Astrocyte (in vitro differentiated cells and primary cell): ENCODE results near the gene KDM4B. TPM values are rescaled to one million over a fixed set of nuclear protein-coding genes. Genes with fewer than 3 reads are reported as not detected.

Experiments used
- DNase-seq: peaks from one replicate; pipeline ENCODE4 v3.0.0-alpha.2; 2010; ENCODE audit warnings: low read depth
- FAIRE-seq: peaks from 2 replicates; lab custom pipeline; 2011; peaks lifted over from hg19 to GRCh38; lab: Jason Lieb, UNC
- H2AFZ ChIP-seq: 2 replicates; pipeline ENCODE4 v1.6.0; 2012; ENCODE audit warnings: low read depth, low read length, inconsistent platforms
- H3K27ac ChIP-seq: 2 replicates; pipeline ENCODE4 v1.5.1; 2011; ENCODE audit warnings: low read depth, low read length, inconsistent platforms
- H3K27me3 ChIP-seq: 2 replicates; pipeline ENCODE4 v1.6.0; 2011; ENCODE audit warnings: low read length, inconsistent platforms; ENCODE audit not compliant: insufficient read depth
- H3K36me3 ChIP-seq: 2 replicates; pipeline ENCODE4 v1.5.1; 2011; ENCODE audit warnings: low read length, inconsistent platforms; ENCODE audit not compliant: insufficient read depth
- H3K4me1 ChIP-seq: 2 replicates; pipeline ENCODE4 v1.5.1; 2011; ENCODE audit warnings: low read length, inconsistent platforms; ENCODE audit not compliant: insufficient read depth
- H3K4me2 ChIP-seq: 2 replicates; pipeline ENCODE4 v1.6.0; 2012; ENCODE audit warnings: low read length, inconsistent platforms
- H3K4me3 ChIP-seq: 2 replicates; pipeline ENCODE4 v1.5.1; 2011; ENCODE audit warnings: low read depth, mild to moderate bottlenecking, low read length, inconsistent platforms; ENCODE audit not compliant: insufficient read depth
- H3K79me2 ChIP-seq: 2 replicates; pipeline ENCODE4 v1.6.0; 2012; ENCODE audit warnings: mild to moderate bottlenecking, low read length, inconsistent platforms; ENCODE audit not compliant: insufficient read depth
- H3K9ac ChIP-seq: 2 replicates; pipeline ENCODE4 v1.6.0; 2012; ENCODE audit warnings: mild to moderate bottlenecking, low read length, inconsistent platforms
- H3K9me3 ChIP-seq: 2 replicates; pipeline ENCODE4 v1.5.1; 2012; ENCODE audit warnings: low read depth, mild to moderate bottlenecking, low read length, inconsistent platforms; ENCODE audit not compliant: insufficient read depth
- H4K20me1 ChIP-seq: 2 replicates; pipeline ENCODE4 v1.6.0; 2012; ENCODE audit warnings: low read length, inconsistent platforms; ENCODE audit not compliant: insufficient read depth
- H3K27ac Mint-ChIP-seq: one replicate; pipeline ENCODE4 v1.8.0; 2021; ENCODE audit warnings: mild to moderate bottlenecking, mixed read lengths; ENCODE audit not compliant: unreplicated experiment
- H3K27me3 Mint-ChIP-seq: one replicate; pipeline ENCODE4 v1.8.0; 2021; ENCODE audit warnings: low read depth, mixed read lengths; ENCODE audit not compliant: unreplicated experiment
- H3K36me3 Mint-ChIP-seq: one replicate; pipeline ENCODE4 v1.8.0; 2021; ENCODE audit warnings: low read depth, mixed read lengths; ENCODE audit not compliant: unreplicated experiment
- H3K4me1 Mint-ChIP-seq: one replicate; pipeline ENCODE4 v1.8.0; 2021; ENCODE audit warnings: low read depth, mixed read lengths; ENCODE audit not compliant: unreplicated experiment
- H3K4me3 Mint-ChIP-seq: one replicate; pipeline ENCODE4 v1.8.0; 2021; ENCODE audit warnings: mild to moderate bottlenecking, moderate library complexity, mixed read lengths; ENCODE audit not compliant: unreplicated experiment
- H3K9me3 Mint-ChIP-seq: one replicate; pipeline ENCODE4 v1.8.0; 2021; ENCODE audit warnings: mild to moderate bottlenecking, mixed read lengths; ENCODE audit not compliant: unreplicated experiment
- EZH2 ChIP-seq: IDR thresholded peaks from 2 replicates; pipeline ENCODE4 v1.6.1; 2012; ENCODE audit warnings: mild to moderate bottlenecking, low read length, inconsistent platforms; ENCODE audit not compliant: insufficient read depth
- total RNA-seq: library from RNA; stranded (reverse); gene quantifications from 2 replicates; pipeline ENCODE4 v1.2.1, GENCODE V29; 2021
- TF ChIP-seq, protein P1 (sequence below): IDR thresholded peaks from 2 replicates; pipeline ENCODE4 v1.5.1; 2011; ENCODE audit warnings: low read depth, mild to moderate bottlenecking, inconsistent platforms, low read length, moderate library complexity; ENCODE audit not compliant: insufficient read depth

Gene KDM4B
- total RNA-seq, 1 donor from 2014 or later, result 55.2 TPM

- Histone ChIP-seq H3K4me2 (no peak overlapping the region), H3K27me3 (no peaks in the 10 kb centered on the region), H3K9ac (no peak overlapping the region), H3K4me3 (no peak overlapping the region), H3K36me3 (peaks cover 5% of the 10 kb centered on the region), H3K9me3 (no peaks in the 10 kb centered on the region), H3K4me1 (peaks cover 11% of the 10 kb centered on the region), H2AFZ (no peak overlapping the region), H3K27ac (no peak overlapping the region), H4K20me1 (peaks cover 96% of the 10 kb centered on the region), H3K79me2 (peaks cover 88% of the 10 kb centered on the region)
- H3K9me3 Mint-ChIP-seq, result no peaks in the 10 kb centered on the region
- peaks cover 19% of the 10 kb centered on the region for H3K36me3 Mint-ChIP-seq
- H3K4me1 Mint-ChIP-seq, result peaks cover 18% of the 10 kb centered on the region
- FAIRE-seq, result no peak
- DNase-seq, result no peak
- no peak overlapping the region for H3K27ac Mint-ChIP-seq
- H3K4me3 Mint-ChIP-seq, result no peak overlapping the region
- TF ChIP-seq, protein P1, sequence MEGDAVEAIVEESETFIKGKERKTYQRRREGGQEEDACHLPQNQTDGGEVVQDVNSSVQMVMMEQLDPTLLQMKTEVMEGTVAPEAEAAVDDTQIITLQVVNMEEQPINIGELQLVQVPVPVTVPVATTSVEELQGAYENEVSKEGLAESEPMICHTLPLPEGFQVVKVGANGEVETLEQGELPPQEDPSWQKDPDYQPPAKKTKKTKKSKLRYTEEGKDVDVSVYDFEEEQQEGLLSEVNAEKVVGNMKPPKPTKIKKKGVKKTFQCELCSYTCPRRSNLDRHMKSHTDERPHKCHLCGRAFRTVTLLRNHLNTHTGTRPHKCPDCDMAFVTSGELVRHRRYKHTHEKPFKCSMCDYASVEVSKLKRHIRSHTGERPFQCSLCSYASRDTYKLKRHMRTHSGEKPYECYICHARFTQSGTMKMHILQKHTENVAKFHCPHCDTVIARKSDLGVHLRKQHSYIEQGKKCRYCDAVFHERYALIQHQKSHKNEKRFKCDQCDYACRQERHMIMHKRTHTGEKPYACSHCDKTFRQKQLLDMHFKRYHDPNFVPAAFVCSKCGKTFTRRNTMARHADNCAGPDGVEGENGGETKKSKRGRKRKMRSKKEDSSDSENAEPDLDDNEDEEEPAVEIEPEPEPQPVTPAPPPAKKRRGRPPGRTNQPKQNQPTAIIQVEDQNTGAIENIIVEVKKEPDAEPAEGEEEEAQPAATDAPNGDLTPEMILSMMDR, result no peak
- TF ChIP-seq EZH2, result no peak
- no peaks in the 10 kb centered on the region for H3K27me3 Mint-ChIP-seq
These were observed 31.3 kb downstream of the KDM4B start for GRCh38 chr19:5000120-5000611.

DNA sequence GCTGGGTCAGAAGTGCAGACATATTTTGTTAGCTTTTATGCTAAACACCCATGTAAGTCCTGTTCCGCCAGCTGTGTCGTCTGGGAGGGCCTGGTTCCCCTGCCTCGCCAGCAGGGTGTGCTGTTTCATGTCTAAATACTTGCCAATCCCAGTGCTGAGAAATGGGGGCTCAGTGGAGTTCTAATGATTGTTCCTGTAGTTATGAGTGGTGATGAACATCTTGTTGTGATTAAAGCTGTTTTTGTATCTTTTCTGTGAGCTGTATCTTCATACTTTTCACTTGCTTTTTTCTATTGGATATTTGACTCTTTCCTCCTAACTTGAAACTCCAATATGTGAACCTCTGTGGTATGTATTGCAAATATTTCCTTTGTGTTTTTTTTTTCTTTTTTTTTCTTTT, 32.7 kb downstream of the KDM4B start:
- Histone ChIP-seq H3K27me3 (no peaks in the 10 kb centered on the region), H3K4me3 (no peak overlapping the region), H3K9me3 (no peaks in the 10 kb centered on the region), H2AFZ (no peak overlapping the region), H3K36me3 (peaks cover 5% of the 10 kb centered on the region), H3K4me1 (peaks cover 11% of the 10 kb centered on the region), H3K9ac (no peak overlapping the region), H3K4me2 (peak overlapping the region; percentile 83), H4K20me1 (peaks cover 96% of the 10 kb centered on the region), H3K27ac (no peak overlapping the region), H3K79me2 (peaks cover 88% of the 10 kb centered on the region)
- Mint-ChIP-seq H3K4me3 (peak overlapping the region; percentile 64), H3K4me1 (peaks cover 21% of the 10 kb centered on the region), H3K9me3 (no peaks in the 10 kb centered on the region), H3K27ac (no peak overlapping the region), H3K36me3 (peaks cover 19% of the 10 kb centered on the region), H3K27me3 (no peaks in the 10 kb centered on the region)
- FAIRE-seq, result no peak
- DNase-seq, result peak; percentile 41
- TF ChIP-seq EZH2, result no peak
- TF ChIP-seq, protein P1, result peak; percentile 72

GRCh38 chr19:5002143-5002542, 33.2 kb downstream of the KDM4B start:
- H3K4me3 Mint-ChIP-seq, result peak overlapping the region; percentile 60
- Histone ChIP-seq H3K4me3 (no peak overlapping the region), H3K36me3 (peaks cover 1% of the 10 kb centered on the region), H3K9me3 (no peaks in the 10 kb centered on the region), H3K4me1 (peaks cover 11% of the 10 kb centered on the region), H3K4me2 (peak overlapping the region; percentile 83), H3K79me2 (peaks cover 88% of the 10 kb centered on the region), H3K27ac (no peak overlapping the region), H3K27me3 (no peaks in the 10 kb centered on the region), H3K9ac (peak overlapping the region; percentile 54), H2AFZ (no peak overlapping the region), H4K20me1 (peaks cover 96% of the 10 kb centered on the region)
- no peaks in the 10 kb centered on the region for H3K27me3 Mint-ChIP-seq
- peaks cover 19% of the 10 kb centered on the region for H3K4me1 Mint-ChIP-seq
- FAIRE-seq (no peak), DNase-seq (peak; percentile 72)
- H3K9me3 Mint-ChIP-seq, result no peaks in the 10 kb centered on the region
- H3K27ac Mint-ChIP-seq, result peak overlapping the region; percentile 91
- TF ChIP-seq EZH2, result no peak
- TF ChIP-seq, protein P1, result no peak
- H3K36me3 Mint-ChIP-seq, result peaks cover 20% of the 10 kb centered on the region
